ENCODE measurements around the gene RPA1.

DNA sequence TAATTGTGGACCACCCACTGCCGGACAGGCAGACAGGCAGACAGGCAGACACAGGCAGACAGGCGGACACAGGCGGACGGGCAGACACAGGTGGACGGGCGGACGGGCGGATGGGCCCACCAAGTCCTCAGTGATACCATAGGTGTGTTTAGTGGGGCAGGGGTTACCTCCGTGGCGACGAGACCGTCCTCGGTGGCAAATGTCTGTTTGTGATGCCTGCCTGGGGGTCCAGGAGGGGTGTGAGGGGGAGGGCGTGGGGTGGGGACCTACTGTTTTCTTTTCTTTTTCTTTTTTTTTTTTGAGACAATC, 118.7 kb downstream of the RPA1 start:
- TF ChIP-seq, protein P1, sequence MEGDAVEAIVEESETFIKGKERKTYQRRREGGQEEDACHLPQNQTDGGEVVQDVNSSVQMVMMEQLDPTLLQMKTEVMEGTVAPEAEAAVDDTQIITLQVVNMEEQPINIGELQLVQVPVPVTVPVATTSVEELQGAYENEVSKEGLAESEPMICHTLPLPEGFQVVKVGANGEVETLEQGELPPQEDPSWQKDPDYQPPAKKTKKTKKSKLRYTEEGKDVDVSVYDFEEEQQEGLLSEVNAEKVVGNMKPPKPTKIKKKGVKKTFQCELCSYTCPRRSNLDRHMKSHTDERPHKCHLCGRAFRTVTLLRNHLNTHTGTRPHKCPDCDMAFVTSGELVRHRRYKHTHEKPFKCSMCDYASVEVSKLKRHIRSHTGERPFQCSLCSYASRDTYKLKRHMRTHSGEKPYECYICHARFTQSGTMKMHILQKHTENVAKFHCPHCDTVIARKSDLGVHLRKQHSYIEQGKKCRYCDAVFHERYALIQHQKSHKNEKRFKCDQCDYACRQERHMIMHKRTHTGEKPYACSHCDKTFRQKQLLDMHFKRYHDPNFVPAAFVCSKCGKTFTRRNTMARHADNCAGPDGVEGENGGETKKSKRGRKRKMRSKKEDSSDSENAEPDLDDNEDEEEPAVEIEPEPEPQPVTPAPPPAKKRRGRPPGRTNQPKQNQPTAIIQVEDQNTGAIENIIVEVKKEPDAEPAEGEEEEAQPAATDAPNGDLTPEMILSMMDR (conservative IDR thresholded peaks at IDR 0.05): no peak
- TF ChIP-seq ZFX (IDR thresholded peaks at IDR 0.05): no peak

Measured in C4-2B (cell line).